ENCODE data around the gene ARFGAP3. TPM values are rescaled to one million over a fixed set of nuclear protein-coding genes. Genes with fewer than 3 reads are reported as not detected.

ARFGAP3 gene
- total RNA-seq, 1 donor from 2014 or later = 29.8 TPM

DNA sequence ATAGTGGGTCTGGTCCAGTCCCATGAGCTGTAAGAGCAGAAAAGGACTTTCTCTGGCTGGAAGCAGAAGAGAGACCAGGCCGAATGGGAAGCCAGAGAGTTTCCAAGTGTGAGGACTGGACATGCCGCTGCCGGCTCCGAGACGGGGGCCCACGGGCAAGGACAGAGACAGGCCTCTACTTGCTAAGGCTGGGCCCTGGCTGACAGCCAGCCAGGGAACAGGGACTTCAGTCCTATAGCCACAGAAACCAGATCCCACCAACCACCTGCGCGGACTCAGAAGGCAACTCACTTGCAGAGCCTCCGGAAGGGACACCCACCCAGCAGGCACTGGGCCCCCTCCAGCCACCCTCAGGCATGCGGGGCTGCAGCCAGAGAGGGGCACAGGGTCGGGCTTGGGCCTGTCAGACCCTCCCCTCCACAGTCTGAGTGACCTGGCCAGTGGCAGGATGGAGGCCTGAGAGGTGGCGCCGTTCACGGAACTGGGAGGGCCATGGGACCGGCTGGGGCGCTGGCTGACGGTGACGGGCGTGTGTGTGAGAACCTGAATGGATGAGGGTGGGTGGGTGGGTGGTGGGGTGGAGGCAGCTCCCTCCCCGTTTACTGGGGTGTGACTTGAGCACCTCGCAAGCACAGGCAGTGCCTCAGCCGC is 88.6 kb downstream of the ARFGAP3 start:
- Mint-ChIP-seq H3K4me3 (ENCODE audit: unreplicated experiment) (no peak overlapping the region), H3K36me3 (ENCODE audit: low read depth, unreplicated experiment) (no peaks in the 10 kb centered on the region), H3K27ac (ENCODE audit: unreplicated experiment) (no peak overlapping the region), H3K27me3 (ENCODE audit: unreplicated experiment) (peaks cover 10% of the 10 kb centered on the region), H3K4me1 (ENCODE audit: unreplicated experiment) (no peaks in the 10 kb centered on the region), H3K9me3 (ENCODE audit: unreplicated experiment) (no peaks in the 10 kb centered on the region)
- no peak for DNase-seq (ENCODE audit: low spot score)
- TF ChIP-seq, protein P1, sequence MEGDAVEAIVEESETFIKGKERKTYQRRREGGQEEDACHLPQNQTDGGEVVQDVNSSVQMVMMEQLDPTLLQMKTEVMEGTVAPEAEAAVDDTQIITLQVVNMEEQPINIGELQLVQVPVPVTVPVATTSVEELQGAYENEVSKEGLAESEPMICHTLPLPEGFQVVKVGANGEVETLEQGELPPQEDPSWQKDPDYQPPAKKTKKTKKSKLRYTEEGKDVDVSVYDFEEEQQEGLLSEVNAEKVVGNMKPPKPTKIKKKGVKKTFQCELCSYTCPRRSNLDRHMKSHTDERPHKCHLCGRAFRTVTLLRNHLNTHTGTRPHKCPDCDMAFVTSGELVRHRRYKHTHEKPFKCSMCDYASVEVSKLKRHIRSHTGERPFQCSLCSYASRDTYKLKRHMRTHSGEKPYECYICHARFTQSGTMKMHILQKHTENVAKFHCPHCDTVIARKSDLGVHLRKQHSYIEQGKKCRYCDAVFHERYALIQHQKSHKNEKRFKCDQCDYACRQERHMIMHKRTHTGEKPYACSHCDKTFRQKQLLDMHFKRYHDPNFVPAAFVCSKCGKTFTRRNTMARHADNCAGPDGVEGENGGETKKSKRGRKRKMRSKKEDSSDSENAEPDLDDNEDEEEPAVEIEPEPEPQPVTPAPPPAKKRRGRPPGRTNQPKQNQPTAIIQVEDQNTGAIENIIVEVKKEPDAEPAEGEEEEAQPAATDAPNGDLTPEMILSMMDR (IDR thresholded peaks at IDR 0.05; ENCODE audit: unreplicated experiment) = no peak

DNA sequence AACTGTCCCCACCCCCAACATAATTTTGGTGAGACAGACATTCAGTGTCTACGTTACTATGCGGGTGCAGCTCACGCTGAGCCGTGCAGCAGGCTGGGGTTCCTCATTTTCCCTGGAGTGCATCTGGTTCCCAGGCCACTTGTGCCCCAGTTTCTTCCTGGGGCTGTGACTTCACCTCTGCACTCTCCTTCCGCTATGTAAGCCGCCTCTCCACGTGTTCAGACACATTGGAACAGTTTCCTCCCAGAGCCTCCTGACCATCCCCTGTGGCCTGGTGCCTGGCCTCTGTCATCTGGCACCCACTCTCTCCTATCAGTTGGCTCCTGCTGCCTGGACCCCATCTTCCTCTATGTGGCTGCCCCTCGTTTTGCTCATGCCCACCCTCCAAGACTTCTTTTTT is 90.2 kb downstream of the ARFGAP3 start:
- H3K36me3 Mint-ChIP-seq (ENCODE audit: low read depth, unreplicated experiment) = no peaks in the 10 kb centered on the region
- no peaks in the 10 kb centered on the region for H3K9me3 Mint-ChIP-seq (ENCODE audit: unreplicated experiment)
- H3K27me3 Mint-ChIP-seq (ENCODE audit: unreplicated experiment) = peaks cover 10% of the 10 kb centered on the region
- TF ChIP-seq, protein P1 (IDR thresholded peaks at IDR 0.05; ENCODE audit: unreplicated experiment) = no peak
- no peak overlapping the region for H3K27ac Mint-ChIP-seq (ENCODE audit: unreplicated experiment)
- no peak for DNase-seq (ENCODE audit: low spot score)
- H3K4me3 Mint-ChIP-seq (ENCODE audit: unreplicated experiment) = no peak overlapping the region
- no peaks in the 10 kb centered on the region for H3K4me1 Mint-ChIP-seq (ENCODE audit: unreplicated experiment)

DNA sequence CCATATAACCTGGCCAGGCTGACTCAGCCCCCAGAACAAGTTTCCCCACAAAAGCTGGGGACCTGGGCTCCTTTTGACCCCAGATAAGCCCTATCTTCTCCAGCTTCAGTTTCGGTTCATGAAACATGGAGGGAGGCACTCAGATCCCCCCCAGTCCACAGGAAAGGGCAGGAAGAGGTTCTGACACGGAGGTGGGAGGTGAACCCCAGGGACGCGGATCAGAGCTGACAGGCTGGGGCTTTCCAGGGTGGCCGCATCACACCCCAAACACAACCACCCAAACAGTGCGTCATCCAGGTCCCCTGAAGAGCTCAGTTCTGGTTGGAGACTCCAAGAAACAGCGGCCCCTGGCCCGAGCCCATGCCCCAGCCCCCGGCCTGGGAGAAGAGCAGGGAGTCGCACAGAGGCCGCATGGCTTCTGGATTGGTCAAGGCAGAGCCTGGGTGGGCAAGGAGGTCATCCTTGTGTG is 92.1 kb downstream of the ARFGAP3 start:
- Mint-ChIP-seq H3K36me3 (ENCODE audit: low read depth, unreplicated experiment) (no peaks in the 10 kb centered on the region), H3K27ac (ENCODE audit: unreplicated experiment) (no peak overlapping the region), H3K9me3 (ENCODE audit: unreplicated experiment) (no peaks in the 10 kb centered on the region), H3K27me3 (ENCODE audit: unreplicated experiment) (peaks cover 10% of the 10 kb centered on the region), H3K4me3 (ENCODE audit: unreplicated experiment) (no peak overlapping the region), H3K4me1 (ENCODE audit: unreplicated experiment) (no peaks in the 10 kb centered on the region)
- TF ChIP-seq, protein P1 (IDR thresholded peaks at IDR 0.05; ENCODE audit: unreplicated experiment) = no peak
- no peak for DNase-seq (ENCODE audit: low spot score)

DNA sequence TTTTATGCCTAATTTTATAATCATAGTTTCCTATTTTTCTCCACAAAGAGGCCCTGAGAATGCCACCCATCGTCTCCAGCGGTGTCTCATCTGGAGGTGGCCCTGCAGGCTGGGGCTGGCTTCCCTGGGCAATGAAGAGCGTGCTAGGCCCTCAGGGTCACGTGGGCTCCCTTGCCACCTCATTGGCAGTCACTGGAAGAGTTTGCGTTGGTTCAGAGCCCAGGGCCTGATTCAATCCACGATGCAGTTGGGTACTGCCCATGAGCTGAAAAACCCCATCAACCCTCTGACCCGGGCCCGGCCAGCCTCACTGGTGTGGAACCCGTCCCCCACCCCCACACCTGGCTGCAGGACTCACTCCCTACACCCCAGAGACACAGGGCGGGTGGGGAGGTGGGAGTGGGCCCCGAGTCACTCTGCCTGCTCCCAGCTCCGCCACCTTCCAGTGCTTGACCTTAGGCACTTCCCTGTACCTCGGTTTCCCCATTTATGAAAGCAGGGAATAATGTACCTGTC is 93.0 kb downstream of the ARFGAP3 start:
- Mint-ChIP-seq H3K4me3 (ENCODE audit: unreplicated experiment) (no peak overlapping the region), H3K27me3 (ENCODE audit: unreplicated experiment) (peaks cover 11% of the 10 kb centered on the region), H3K36me3 (ENCODE audit: low read depth, unreplicated experiment) (no peaks in the 10 kb centered on the region), H3K27ac (ENCODE audit: unreplicated experiment) (no peak overlapping the region), H3K4me1 (ENCODE audit: unreplicated experiment) (no peaks in the 10 kb centered on the region), H3K9me3 (ENCODE audit: unreplicated experiment) (no peaks in the 10 kb centered on the region)
- TF ChIP-seq, protein P1 (IDR thresholded peaks at IDR 0.05; ENCODE audit: unreplicated experiment) = no peak
- no peak for DNase-seq (ENCODE audit: low spot score)

DNA sequence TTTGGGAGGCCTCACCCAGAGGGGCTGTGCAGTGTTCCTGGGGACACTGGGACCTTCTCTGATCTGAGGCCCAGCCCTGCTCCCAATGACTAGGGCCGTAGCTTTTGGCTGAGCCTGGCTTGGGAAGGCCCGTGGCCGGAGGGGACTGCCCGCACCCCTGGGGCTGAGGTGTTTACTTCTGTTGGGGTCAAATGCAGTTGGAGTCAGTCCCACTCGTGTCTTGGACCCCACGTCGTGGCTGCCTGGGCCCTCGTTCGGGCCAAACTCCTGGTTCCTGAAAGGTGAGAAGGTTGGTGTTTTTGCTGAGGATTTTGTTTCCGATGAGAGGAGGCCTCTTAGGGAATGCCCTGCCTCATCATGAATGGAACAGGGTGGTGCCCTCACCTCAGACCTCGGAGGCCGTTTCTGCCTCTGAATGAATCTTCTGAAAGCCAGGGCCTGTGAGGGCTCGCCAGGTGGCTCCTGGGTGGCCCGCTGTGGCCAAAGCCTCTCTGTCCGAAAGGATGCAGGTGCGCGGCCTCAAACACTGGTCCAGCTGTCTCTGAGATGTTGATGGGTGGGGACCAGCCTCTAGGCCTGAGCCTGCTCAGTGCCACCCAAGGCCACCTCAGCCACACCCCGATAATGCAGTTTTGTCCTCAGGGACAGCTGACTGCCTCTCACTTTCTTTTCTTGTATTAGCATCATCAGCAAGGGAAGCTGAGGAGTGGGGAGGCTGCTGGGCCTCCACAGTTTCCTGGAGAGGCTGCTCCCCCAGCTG is 96.1 kb downstream of the ARFGAP3 start:
- Mint-ChIP-seq H3K36me3 (ENCODE audit: low read depth, unreplicated experiment) (no peaks in the 10 kb centered on the region), H3K27ac (ENCODE audit: unreplicated experiment) (no peak overlapping the region), H3K4me1 (ENCODE audit: unreplicated experiment) (no peaks in the 10 kb centered on the region), H3K4me3 (ENCODE audit: unreplicated experiment) (no peak overlapping the region), H3K9me3 (ENCODE audit: unreplicated experiment) (no peaks in the 10 kb centered on the region), H3K27me3 (ENCODE audit: unreplicated experiment) (peaks cover 7% of the 10 kb centered on the region)
- TF ChIP-seq, protein P1 (IDR thresholded peaks at IDR 0.05; ENCODE audit: unreplicated experiment) = no peak
- no peak for DNase-seq (ENCODE audit: low spot score)

Data from endothelial cell (in vitro differentiated cells).